GM18520 (cell line): ENCODE measurements around the gene SPTLC2.
"Not testable (repeated sequence)": the region's sequence is repeated elsewhere in the genome, so short reads cannot be mapped to it uniquely, and the experiment has no call there.

Experiments used
- ATAC-seq: cut with Tn5 transposase; IDR thresholded peaks from one replicate; pipeline ENCODE4 v1.9.1; 2021; ENCODE audit not compliant: unreplicated experiment

The SPTLC2 gene

GRCh38 chr14:77554816-77555599 is 61.4 kb downstream of the SPTLC2 start:
- ATAC-seq = no peak

GRCh38 chr14:77554207-77554606 is 62.2 kb downstream of the SPTLC2 start:
- ATAC-seq = no peak

- no peak for ATAC-seq
Measured at GRCh38 chr14:77549451-77549850, 67.0 kb downstream of the SPTLC2 start.

- ATAC-seq = no peak
Measured at GRCh38 chr14:77547512-77548180, 68.8 kb downstream of the SPTLC2 start.

GRCh38 chr14:77545171-77545570 is 71.3 kb downstream of the SPTLC2 start:
- not testable (repeated sequence) for ATAC-seq

- no peak for ATAC-seq
Measured at GRCh38 chr14:77544571-77544970, 71.9 kb downstream of the SPTLC2 start.

GRCh38 chr14:77543637-77544334 is 72.7 kb downstream of the SPTLC2 start:
- ATAC-seq = no peak

GRCh38 chr14:77543240-77543551 is 73.2 kb downstream of the SPTLC2 start:
- no peak for ATAC-seq

GRCh38 chr14:77542421-77543239 is 73.8 kb downstream of the SPTLC2 start:
- ATAC-seq = no peak

- ATAC-seq = no peak
Measured at GRCh38 chr14:77541905-77542304, 74.5 kb downstream of the SPTLC2 start.

GRCh38 chr14:77536951-77537350 is 79.5 kb downstream of the SPTLC2 start:
- ATAC-seq = not testable (repeated sequence)

GRCh38 chr14:77531071-77531470 is 85.4 kb downstream of the SPTLC2 start:
- no peak for ATAC-seq

- ATAC-seq = no peak
Measured at GRCh38 chr14:77529963-77530362, 86.5 kb downstream of the SPTLC2 start.

- ATAC-seq = no peak
Measured at GRCh38 chr14:77529213-77529612, 87.2 kb downstream of the SPTLC2 start.

- ATAC-seq = not testable (repeated sequence)
Measured at GRCh38 chr14:77528701-77529100, 87.7 kb downstream of the SPTLC2 start.

GRCh38 chr14:77526266-77526665 is 90.2 kb downstream of the SPTLC2 start:
- no peak for ATAC-seq

GRCh38 chr14:77524536-77524935 is 91.9 kb downstream of the SPTLC2 start:
- no peak for ATAC-seq

GRCh38 chr14:77523109-77523508 is 93.3 kb downstream of the SPTLC2 start:
- ATAC-seq = no peak

GRCh38 chr14:77520555-77520954 is 95.9 kb downstream of the SPTLC2 start:
- no peak for ATAC-seq

GRCh38 chr14:77516126-77516525 is 100.3 kb downstream of the SPTLC2 start:
- no peak for ATAC-seq

- no peak for ATAC-seq
Measured at GRCh38 chr14:77511486-77512162, 104.8 kb downstream of the SPTLC2 start.
